HL-60 (cell line): ENCODE results near the gene ZFAND3.

ENCODE experiments used
- DNase-seq, 2 experiments: peaks; one replicate each; pipeline ENCODE4 v3.0.0-alpha.2; 2010 to 2020; ENCODE audit warnings: low read depth in 1 of 2, low spot score in 1 of 2
- H3K27ac ChIP-seq: fragments of 250-450 bp; sonication (Bioruptor Pico); replicated peaks from 2 replicates; pipeline ENCODE4 v1.5.1; 2020; ENCODE audit warnings: mild to moderate bottlenecking, moderate library complexity
- H3K27me3 ChIP-seq: fragments of 250-450 bp; sonication (Bioruptor Pico); 2 replicates; pipeline ENCODE4 v1.5.1; 2021; ENCODE audit warnings: mild to moderate bottlenecking, moderate library complexity; ENCODE audit not compliant: insufficient read depth, poor library complexity, severe bottlenecking
- H3K4me3 ChIP-seq: replicated peaks from 2 replicates; pipeline ENCODE4 v1.5.1; 2011; ENCODE audit warnings: mild to moderate bottlenecking, control low read depth, low read length; ENCODE audit not compliant: insufficient read depth
- GABPA ChIP-seq: IDR thresholded peaks from 2 replicates; pipeline ENCODE4 v1.6.1; 2012; ENCODE audit warnings: low read depth
- POLR2AphosphoS5 ChIP-seq: IDR thresholded peaks from 2 replicates; pipeline ENCODE4 v1.6.1; 2012; ENCODE audit warnings: low read depth
- SPI1 ChIP-seq: IDR thresholded peaks from 2 replicates; pipeline ENCODE4 v1.6.1; 2012; ENCODE audit warnings: low read depth, mild to moderate bottlenecking, borderline replicate concordance
- TF ChIP-seq, protein P1 (sequence below): IDR thresholded peaks from 2 replicates; pipeline ENCODE4 v1.6.1; 2012; ENCODE audit warnings: low read depth; ENCODE audit not compliant: insufficient replicate concordance
- TF ChIP-seq, protein P2 (sequence below): IDR thresholded peaks from one replicate; pipeline ENCODE4 v1.5.1; 2011; ENCODE audit warnings: low read length, control low read depth, inconsistent platforms; ENCODE audit not compliant: insufficient read depth

The ZFAND3 gene

DNA sequence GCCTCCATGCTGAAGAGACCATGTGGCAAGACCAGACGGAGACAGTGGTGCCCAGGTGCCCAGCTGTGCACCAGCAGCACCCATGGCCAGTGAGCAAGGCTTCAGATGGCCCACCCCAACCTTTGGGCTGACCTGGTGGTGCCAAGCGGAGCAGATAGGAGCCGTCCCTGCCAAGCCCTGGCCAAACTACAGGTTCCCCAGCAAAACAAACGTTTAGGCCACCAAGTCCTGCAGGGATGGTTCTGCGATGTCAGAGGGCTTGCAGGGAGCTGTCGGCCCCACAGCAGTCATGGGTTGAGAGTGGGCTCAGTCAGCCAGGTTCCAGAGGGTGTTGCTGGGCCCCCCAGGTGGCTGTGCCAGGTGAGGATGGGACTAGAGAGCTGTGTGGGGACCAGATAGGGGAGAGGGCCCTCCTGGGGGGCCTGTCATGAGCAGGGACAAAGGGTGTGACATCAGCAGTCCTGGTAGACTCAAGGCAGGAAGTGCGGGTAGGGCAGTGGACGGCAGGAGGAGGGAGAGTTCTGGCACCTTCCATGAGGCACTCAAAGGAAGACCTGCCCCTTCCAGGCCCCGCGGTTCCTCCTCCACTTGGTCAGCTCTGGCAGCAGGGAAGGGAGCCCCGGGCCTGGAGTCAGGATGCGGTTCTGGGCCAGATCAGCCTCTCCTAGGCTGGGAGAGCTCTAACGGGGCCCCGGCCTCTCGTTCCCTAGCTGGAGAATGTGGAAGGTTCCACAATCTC, 342.4 kb downstream of the ZFAND3 start:
- Histone ChIP-seq H3K27me3 (no peaks in the 10 kb centered on the region), H3K27ac (no peak overlapping the region), H3K4me3 (no peak overlapping the region)
- no peak for TF ChIP-seq SPI1
- TF ChIP-seq GABPA = no peak
- TF ChIP-seq, protein P1, sequence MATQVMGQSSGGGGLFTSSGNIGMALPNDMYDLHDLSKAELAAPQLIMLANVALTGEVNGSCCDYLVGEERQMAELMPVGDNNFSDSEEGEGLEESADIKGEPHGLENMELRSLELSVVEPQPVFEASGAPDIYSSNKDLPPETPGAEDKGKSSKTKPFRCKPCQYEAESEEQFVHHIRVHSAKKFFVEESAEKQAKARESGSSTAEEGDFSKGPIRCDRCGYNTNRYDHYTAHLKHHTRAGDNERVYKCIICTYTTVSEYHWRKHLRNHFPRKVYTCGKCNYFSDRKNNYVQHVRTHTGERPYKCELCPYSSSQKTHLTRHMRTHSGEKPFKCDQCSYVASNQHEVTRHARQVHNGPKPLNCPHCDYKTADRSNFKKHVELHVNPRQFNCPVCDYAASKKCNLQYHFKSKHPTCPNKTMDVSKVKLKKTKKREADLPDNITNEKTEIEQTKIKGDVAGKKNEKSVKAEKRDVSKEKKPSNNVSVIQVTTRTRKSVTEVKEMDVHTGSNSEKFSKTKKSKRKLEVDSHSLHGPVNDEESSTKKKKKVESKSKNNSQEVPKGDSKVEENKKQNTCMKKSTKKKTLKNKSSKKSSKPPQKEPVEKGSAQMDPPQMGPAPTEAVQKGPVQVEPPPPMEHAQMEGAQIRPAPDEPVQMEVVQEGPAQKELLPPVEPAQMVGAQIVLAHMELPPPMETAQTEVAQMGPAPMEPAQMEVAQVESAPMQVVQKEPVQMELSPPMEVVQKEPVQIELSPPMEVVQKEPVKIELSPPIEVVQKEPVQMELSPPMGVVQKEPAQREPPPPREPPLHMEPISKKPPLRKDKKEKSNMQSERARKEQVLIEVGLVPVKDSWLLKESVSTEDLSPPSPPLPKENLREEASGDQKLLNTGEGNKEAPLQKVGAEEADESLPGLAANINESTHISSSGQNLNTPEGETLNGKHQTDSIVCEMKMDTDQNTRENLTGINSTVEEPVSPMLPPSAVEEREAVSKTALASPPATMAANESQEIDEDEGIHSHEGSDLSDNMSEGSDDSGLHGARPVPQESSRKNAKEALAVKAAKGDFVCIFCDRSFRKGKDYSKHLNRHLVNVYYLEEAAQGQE = no peak
- TF ChIP-seq, protein P2, sequence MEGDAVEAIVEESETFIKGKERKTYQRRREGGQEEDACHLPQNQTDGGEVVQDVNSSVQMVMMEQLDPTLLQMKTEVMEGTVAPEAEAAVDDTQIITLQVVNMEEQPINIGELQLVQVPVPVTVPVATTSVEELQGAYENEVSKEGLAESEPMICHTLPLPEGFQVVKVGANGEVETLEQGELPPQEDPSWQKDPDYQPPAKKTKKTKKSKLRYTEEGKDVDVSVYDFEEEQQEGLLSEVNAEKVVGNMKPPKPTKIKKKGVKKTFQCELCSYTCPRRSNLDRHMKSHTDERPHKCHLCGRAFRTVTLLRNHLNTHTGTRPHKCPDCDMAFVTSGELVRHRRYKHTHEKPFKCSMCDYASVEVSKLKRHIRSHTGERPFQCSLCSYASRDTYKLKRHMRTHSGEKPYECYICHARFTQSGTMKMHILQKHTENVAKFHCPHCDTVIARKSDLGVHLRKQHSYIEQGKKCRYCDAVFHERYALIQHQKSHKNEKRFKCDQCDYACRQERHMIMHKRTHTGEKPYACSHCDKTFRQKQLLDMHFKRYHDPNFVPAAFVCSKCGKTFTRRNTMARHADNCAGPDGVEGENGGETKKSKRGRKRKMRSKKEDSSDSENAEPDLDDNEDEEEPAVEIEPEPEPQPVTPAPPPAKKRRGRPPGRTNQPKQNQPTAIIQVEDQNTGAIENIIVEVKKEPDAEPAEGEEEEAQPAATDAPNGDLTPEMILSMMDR = no peak
- no peak for DNase-seq

DNA sequence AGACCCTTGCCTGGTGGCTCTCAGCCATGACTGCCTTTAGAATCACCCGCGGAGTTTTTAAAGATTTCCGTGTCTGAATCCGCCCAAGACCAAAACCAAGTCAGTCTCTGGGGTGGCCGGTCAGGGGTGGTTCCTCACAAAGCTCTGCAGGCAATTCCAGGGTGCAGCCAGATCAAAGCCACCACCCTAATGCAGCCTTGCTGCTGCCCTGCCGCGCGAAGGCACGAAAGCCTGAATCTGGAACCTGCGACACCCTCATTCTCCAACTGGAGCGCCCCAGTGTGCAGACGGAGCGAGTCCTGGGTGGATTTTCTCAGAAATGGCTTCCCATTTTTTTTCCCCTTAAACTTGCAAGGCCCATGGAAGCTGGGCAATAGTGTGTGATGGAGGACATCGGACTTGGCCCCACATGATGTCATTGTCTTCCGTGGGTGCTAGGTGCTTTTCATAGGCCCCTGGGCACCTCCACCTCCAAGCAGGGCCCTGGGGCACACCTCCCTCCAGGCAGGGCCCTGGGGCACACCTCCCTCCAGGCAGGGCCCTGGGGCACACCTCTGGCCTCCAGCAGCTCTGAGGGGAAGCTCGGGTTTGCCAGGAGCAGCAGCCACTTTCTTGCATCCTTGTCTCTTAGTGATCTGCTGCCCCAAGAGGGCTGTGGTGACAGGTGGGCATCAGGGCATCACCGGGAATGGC, 343.1 kb downstream of the ZFAND3 start:
- DNase-seq = no peak
- no peak overlapping the region for H3K27ac ChIP-seq
- TF ChIP-seq GABPA (no peak), POLR2AphosphoS5 (no peak), SPI1 (no peak)
- TF ChIP-seq, protein P2 = no peak
- TF ChIP-seq, protein P1 = no peak
- no peaks in the 10 kb centered on the region for H3K27me3 ChIP-seq
- no peak overlapping the region for H3K4me3 ChIP-seq

DNA sequence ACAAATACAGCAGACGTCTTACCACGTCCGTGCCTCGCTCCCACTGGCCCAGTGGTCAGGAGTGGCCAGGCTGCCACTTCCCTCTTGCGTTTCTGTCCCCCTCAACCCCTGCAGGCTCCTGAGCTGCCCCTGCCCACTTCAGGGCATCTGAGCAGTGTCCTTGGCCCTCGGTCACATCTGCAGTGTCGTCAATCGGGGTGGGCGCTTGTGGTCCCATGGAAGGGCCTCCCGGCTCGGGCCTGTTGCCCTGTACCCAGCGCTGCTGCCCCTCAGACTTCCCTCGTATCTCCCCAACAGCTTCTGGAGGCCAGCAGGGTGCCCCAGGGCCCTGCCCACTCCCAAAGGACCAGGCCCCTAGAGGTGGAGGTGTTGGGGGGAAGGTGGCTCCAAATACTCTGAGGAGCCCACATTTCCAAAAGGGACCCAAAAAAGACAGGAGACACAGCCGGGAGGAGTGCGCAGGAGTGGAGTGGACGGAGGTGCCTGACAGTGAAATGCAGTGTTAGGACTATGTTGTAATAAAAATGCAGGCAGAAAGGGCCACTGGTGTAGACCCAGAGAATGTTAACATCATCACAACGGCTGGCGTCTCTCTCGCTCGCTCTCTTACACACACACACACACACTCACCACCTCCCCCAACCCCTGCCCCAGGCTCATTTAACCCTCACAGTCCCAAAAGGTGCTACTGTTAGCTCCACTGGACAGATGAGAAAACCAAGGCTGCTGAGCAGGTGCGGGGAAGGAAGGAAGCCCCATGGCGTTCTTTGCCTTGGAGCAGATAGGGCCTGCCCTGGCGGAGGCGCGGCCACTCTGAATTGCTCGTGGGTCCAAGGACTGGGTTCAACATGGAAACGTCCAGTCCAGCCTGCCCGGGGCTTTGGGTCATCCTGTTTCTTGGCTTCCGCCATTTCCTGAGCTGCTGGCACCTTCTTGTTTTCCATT, 343.9 kb downstream of the ZFAND3 start:
- no peak for DNase-seq
- Histone ChIP-seq H3K27ac (no peak overlapping the region), H3K27me3 (no peaks in the 10 kb centered on the region), H3K4me3 (no peak overlapping the region)
- TF ChIP-seq GABPA = no peak
- TF ChIP-seq POLR2AphosphoS5 = no peak
- TF ChIP-seq, protein P1 = no peak
- TF ChIP-seq, protein P2 = no peak
